Measurements from ENCODE around the gene MEIS1. TPM values are rescaled to one million over a fixed set of nuclear protein-coding genes. Genes with fewer than 3 reads are reported as not detected.

The MEIS1 gene
- total RNA-seq, 4 donors from 2014 or later: 9.2 to 22.6 (median 18.8) TPM

- H3K4me3 ChIP-seq (ENCODE audit: low read depth, poor library complexity, severe bottlenecking): no peak overlapping the region
- intact Hi-C loops (cut with DNase I; ENCODE audit: low total_unique reads): no loop called here
- no peak for TF ChIP-seq POLR2A (IDR thresholded peaks at IDR 0.05)
- no peak for TF ChIP-seq CTCF (IDR thresholded peaks at IDR 0.05)
- no peak for DNase-seq (ENCODE audit: low spot score in 2 of 2)
- 61 to 64% methylated on average over 6 of the region's 6 CpGs for WGBS, 2 donors
Observed at GRCh38 chr2:66441581-66442320, 6.8 kb downstream of the MEIS1 start.

DNA sequence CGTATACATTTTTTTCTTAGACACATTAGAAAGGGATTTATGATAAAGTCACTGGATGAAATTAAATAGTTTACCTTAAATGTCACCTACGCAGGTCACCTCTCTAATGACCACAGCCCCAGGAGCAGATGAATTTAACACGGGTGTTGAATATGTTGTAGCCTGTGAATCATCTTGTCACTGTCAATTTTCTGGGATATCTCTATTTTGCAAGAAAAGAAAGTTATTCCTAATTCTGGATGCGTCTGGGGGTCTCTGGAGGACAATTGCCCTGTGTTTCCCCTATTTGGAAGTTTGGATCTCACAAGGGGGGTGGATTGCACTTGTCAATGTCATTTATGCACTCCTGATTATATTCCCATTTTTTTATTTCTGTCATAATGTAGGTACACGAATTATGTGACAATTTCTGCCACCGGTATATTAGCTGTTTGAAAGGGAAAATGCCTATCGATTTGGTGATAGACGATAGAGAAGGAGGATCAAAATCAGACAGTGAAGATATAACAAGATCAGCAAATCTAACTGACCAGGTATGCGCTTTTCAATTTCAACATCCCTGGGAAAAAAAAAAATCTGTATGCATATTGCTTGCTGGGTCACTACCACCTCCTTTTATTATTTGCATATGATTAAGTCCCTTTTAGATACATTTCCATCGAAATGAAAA, 7.7 kb downstream of the MEIS1 start:
- no peak for DNase-seq (ENCODE audit: low spot score in 2 of 2)
- 69 to 81% methylated on average over 10 of the region's 10 CpGs for WGBS, 2 donors
- no peak for TF ChIP-seq POLR2A (IDR thresholded peaks at IDR 0.05)
- no peak for TF ChIP-seq CTCF (IDR thresholded peaks at IDR 0.05)

DNA sequence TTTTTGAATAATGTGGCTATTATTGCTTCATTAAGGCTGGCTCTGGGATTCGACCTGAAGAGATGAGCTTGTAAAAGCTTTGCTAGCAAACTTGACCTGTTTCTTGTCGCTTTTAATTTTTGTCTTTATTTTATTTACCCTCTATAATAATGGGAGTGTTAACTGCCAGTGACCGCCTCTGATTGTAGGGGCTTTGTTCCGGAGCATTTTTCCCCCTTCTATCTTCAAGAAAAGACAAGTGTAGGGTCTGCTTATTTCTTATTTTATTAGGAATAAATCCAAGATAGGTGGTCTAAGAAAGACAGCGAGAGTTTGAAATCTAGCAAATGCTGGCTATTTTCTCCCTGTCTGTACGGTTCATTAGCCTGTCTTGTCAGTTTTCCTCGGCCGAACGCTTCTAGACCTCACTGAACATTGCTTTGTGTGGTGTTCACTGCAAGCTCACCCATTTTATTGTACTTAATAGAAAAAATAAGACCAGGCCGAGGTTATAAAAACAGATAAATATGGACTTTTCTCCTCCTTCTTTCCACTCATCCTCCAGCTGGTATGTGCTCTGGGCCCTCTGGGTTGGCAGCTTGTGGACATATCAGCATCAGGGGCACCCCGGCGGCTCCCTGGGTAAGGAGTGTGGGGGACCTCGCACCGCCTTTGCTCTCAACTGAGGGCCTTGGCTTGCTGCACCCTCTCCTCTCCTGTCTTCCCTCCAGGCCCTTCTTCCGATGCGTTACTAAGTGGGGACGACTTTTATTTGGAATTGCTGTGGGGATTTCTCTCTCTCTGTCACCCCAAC, 8.5 kb downstream of the MEIS1 start:
- 61 to 73% methylated on average over 17 of the region's 17 CpGs for WGBS, 2 donors
- TF ChIP-seq POLR2A (IDR thresholded peaks at IDR 0.05) (no peak), CTCF (IDR thresholded peaks at IDR 0.05) (no peak)
- no peak for DNase-seq (ENCODE audit: low spot score in 2 of 2)
- H3K4me3 ChIP-seq (ENCODE audit: low read depth, poor library complexity, severe bottlenecking): no peak overlapping the region
- intact Hi-C loops (cut with DNase I; ENCODE audit: low total_unique reads): no loop called here

More for the DNA sequence above, 7.7 kb downstream of the MEIS1 start:
- no peak overlapping the region for H3K4me3 ChIP-seq (ENCODE audit: low read depth, poor library complexity, severe bottlenecking)
- intact Hi-C loops (cut with DNase I; ENCODE audit: low total_unique reads): no loop called here

- intact Hi-C loops (cut with DNase I; ENCODE audit: low total_unique reads): no loop called here
- WGBS, 2 donors: 51 to 59% methylated on average over 33 of the region's 33 CpGs
- DNase-seq (ENCODE audit: low spot score in 2 of 2): no peak
- no peak overlapping the region for H3K4me3 ChIP-seq (ENCODE audit: low read depth, poor library complexity, severe bottlenecking)
- no peak for TF ChIP-seq POLR2A (IDR thresholded peaks at IDR 0.05)
- no peak for TF ChIP-seq CTCF (IDR thresholded peaks at IDR 0.05)
Observed at GRCh38 chr2:66443979-66444861, 9.3 kb downstream of the MEIS1 start.

All from lower leg skin (tissue), 4 donors.